HEK293T (cell line): Measurements from ENCODE around the gene KCNG2.
"Not testable (repeated sequence)": the region's sequence is repeated elsewhere in the genome, so short reads cannot be mapped to it uniquely, and the experiment has no call there.

Experiments used
- ARNT ChIP-seq: fragments of 450-650 bp; IDR thresholded peaks from 2 replicates; pipeline ENCODE4 v1.6.1; 2017; ENCODE audit warnings: mild to moderate bottlenecking
- BHLHE40 ChIP-seq: fragments of 450-650 bp; IDR thresholded peaks from 2 replicates; pipeline ENCODE4 v1.6.1; 2016; ENCODE audit warnings: mild to moderate bottlenecking, moderate library complexity, borderline replicate concordance
- CTBP1 ChIP-seq: fragments of 450-650 bp; IDR thresholded peaks from 2 replicates; pipeline ENCODE4 v1.6.1; 2016; ENCODE audit warnings: borderline replicate concordance
- ELF4 ChIP-seq: fragments of 450-650 bp; IDR thresholded peaks from 2 replicates; pipeline ENCODE4 v1.6.1; 2017; ENCODE audit warnings: antibody characterized with exemption
- FOXA1 ChIP-seq: fragments of 450-650 bp; IDR thresholded peaks from 2 replicates; pipeline ENCODE4 v1.6.1; 2016; ENCODE audit warnings: mild to moderate bottlenecking
- FOXK2 ChIP-seq: fragments of 450-650 bp; IDR thresholded peaks from 2 replicates; pipeline ENCODE4 v1.6.1; 2016; ENCODE audit warnings: mild to moderate bottlenecking
- FOXM1 ChIP-seq: fragments of 450-650 bp; IDR thresholded peaks from 2 replicates; pipeline ENCODE4 v1.6.1; 2017; ENCODE audit warnings: mild to moderate bottlenecking, borderline replicate concordance
- HDGF ChIP-seq: fragments of 450-650 bp; IDR thresholded peaks from 2 replicates; pipeline ENCODE4 v1.6.1; 2017; ENCODE audit warnings: antibody characterized with exemption, borderline replicate concordance
- LEF1 ChIP-seq: fragments of 450-650 bp; IDR thresholded peaks from 2 replicates; pipeline ENCODE4 v1.6.1; 2017; ENCODE audit warnings: mild to moderate bottlenecking, borderline replicate concordance
- NFRKB ChIP-seq: fragments of 450-650 bp; IDR thresholded peaks from 2 replicates; pipeline ENCODE4 v1.6.1; 2016; ENCODE audit warnings: mild to moderate bottlenecking, moderate library complexity
- SP1 ChIP-seq: fragments of 450-650 bp; IDR thresholded peaks from 2 replicates; pipeline ENCODE4 v1.6.1; 2017
- SUZ12 ChIP-seq: fragments of 450-650 bp; IDR thresholded peaks from 2 replicates; pipeline ENCODE4 v1.6.1; 2016; ENCODE audit warnings: mild to moderate bottlenecking
- ZNF384 ChIP-seq: fragments of 450-650 bp; IDR thresholded peaks from 2 replicates; pipeline ENCODE4 v1.6.1; 2016

DNA sequence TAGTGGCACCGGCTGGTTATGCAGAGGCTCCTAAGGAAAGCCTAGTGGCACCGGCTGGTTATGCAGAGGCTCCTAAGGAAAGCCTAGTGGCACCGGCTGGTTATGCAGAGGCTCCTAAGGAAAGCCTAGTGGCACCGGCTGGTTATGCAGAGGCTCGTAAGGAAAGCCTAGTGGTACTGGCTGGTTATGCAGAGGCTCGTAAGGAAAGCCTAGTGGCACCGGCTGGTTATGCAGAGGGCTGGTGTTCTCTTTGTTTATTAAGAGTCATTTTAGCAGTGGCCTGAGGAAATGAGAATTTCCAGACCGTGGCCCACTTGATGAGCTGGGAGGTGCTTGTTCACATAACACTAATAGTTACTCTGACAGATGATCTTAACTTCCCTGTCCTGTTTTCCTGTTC is 44.8 kb upstream of the KCNG2 start:
- not testable (repeated sequence) for TF ChIP-seq ARNT, SP1, FOXK2, NFRKB, FOXM1, SUZ12, LEF1, CTBP1, FOXA1, ELF4, HDGF, ZNF384, BHLHE40
